PC-9 (cell line): ENCODE measurements around the gene SLC25A34. TPM values are rescaled to one million over a fixed set of nuclear protein-coding genes. Genes with fewer than 3 reads are reported as not detected.

Source experiments
- BruUV-seq: library from RNA; stranded (reverse); fragments of 400-500 nt; replicated peaks from 2 replicates; lab custom pipeline; 2021; lab: Mats Ljungman, UMichigan
- CTCF ChIA-PET: fragments of 300-600 bp; sonication (Branson Sonifier 250); formaldehyde crosslinking; loops from one replicate; lab custom pipeline; 2022; ENCODE audit warnings: antibody characterized with exemption; lab: Charles Lee
- POLR2A ChIA-PET: fragments of 300-600 bp; sonication (Branson Sonifier 250); formaldehyde crosslinking; loops from one replicate; lab custom pipeline; 2022; ENCODE audit warnings: antibody characterized with exemption; ENCODE audit not compliant: unreplicated experiment; lab: Charles Lee
- DNase-seq, 2 experiments: peaks; one replicate each; pipeline versions ENCODE4 v3.0.0 to v3.0.0-alpha.2; 2015 to 2022; ENCODE audit warnings: mixed read lengths in 1 of 2
- H2AFZ ChIP-seq: fragments of 200-600 bp; sonication (generic); 2 replicates; pipeline ENCODE4 v1.8.1; 2017; ENCODE audit warnings: antibody characterized with exemption
- H3F3A ChIP-seq: fragments of 200-600 bp; sonication (generic); 2 replicates; pipeline ENCODE4 v1.8.1; 2017; ENCODE audit warnings: antibody characterized with exemption, mild to moderate bottlenecking, low read depth; ENCODE audit not compliant: insufficient read depth
- H3K27ac ChIP-seq: fragments of 200-600 bp; sonication (generic); 2 replicates; pipeline ENCODE4 v1.6.1; 2016; ENCODE audit warnings: mixed run types
- H3K27me3 ChIP-seq: fragments of 200-600 bp; sonication (generic); 2 replicates; pipeline ENCODE4 v1.6.1; 2016; ENCODE audit warnings: low read depth, mixed run types; ENCODE audit not compliant: insufficient read depth
- H3K36me3 ChIP-seq: fragments of 200-600 bp; sonication (generic); 2 replicates; pipeline ENCODE4 v1.6.1; 2016; ENCODE audit warnings: low read depth, mixed run types
- H3K4me1 ChIP-seq: fragments of 200-600 bp; sonication (generic); replicated peaks from 2 replicates; pipeline ENCODE4 v1.6.1; 2016; ENCODE audit warnings: mixed run types; ENCODE audit not compliant: insufficient read depth
- H3K4me2 ChIP-seq: fragments of 200-600 bp; sonication (generic); 2 replicates; pipeline ENCODE4 v1.6.1; 2017; ENCODE audit warnings: mixed run types
- H3K4me3 ChIP-seq: fragments of 200-600 bp; sonication (generic); 2 replicates; pipeline ENCODE4 v1.6.1; 2016; ENCODE audit warnings: mixed run types
- H3K79me2 ChIP-seq: fragments of 200-600 bp; sonication (generic); 2 replicates; pipeline ENCODE4 v1.6.1; 2017; ENCODE audit warnings: low read depth, mixed run types
- H3K9me2 ChIP-seq: fragments of 200-600 bp; sonication (generic); 2 replicates; pipeline ENCODE4 v1.8.1; 2017; ENCODE audit warnings: mild to moderate bottlenecking; ENCODE audit not compliant: insufficient read depth
- H3K9me3 ChIP-seq: fragments of 200-600 bp; sonication (generic); 2 replicates; pipeline ENCODE4 v1.8.1; 2016; ENCODE audit warnings: low read depth; ENCODE audit not compliant: insufficient read depth
- H4K20me1 ChIP-seq: fragments of 200-600 bp; sonication (generic); 2 replicates; pipeline ENCODE4 v1.8.1; 2017; ENCODE audit not compliant: insufficient read depth
- CTCF ChIP-seq: fragments of 200-600 bp; sonication (generic); conservative IDR thresholded peaks from 2 replicates; pipeline ENCODE4 v1.6.1; 2017; ENCODE audit warnings: mixed run types, antibody characterized with exemption, mild to moderate bottlenecking, moderate library complexity
- EZH2 ChIP-seq: fragments of 200-600 bp; sonication (generic); IDR thresholded peaks from 2 replicates; pipeline ENCODE4 v1.8.0; 2017; ENCODE audit warnings: antibody characterized with exemption, low read depth
- intact Hi-C: fragments of 100-400 bp; cut with micrococcal nuclease; formaldehyde crosslinking; loops from one replicate; pipeline ENCODE4 v1.10.0; 2022; ENCODE audit not compliant: unreplicated experiment
- total RNA-seq: library from RNA; stranded (reverse); gene quantifications from 2 replicates; pipeline ENCODE4 v1.2.3, GENCODE V29; 2021

Gene SLC25A34
- total RNA-seq, 1 experiment from 2014 or later = 1.7 TPM

GRCh38 chr1:15691434-15692032 is 44.5 kb upstream of the SLC25A34 start:
- no peak for TF ChIP-seq CTCF
- no peak for TF ChIP-seq EZH2
- no peak overlapping the region for H3K4me2 ChIP-seq
- no peaks in the 10 kb centered on the region for H3K4me1 ChIP-seq
- no peak overlapping the region for H3K4me3 ChIP-seq
- no peak for DNase-seq
- no peaks in the 10 kb centered on the region for H3K9me2 ChIP-seq
- H4K20me1 ChIP-seq = no peaks in the 10 kb centered on the region
- H3K79me2 ChIP-seq = peaks cover 45% of the 10 kb centered on the region
- intact Hi-C loops = no loop called here
- H3K36me3 ChIP-seq = no peaks in the 10 kb centered on the region
- BruUV-seq = no TSS peak
- no peak overlapping the region for H2AFZ ChIP-seq
- no peak overlapping the region for H3K27ac ChIP-seq
- H3K27me3 ChIP-seq = no peaks in the 10 kb centered on the region
- H3F3A ChIP-seq = no peaks in the 10 kb centered on the region
- ChIA-PET CTCF (no interaction called here), POLR2A (interaction anchor here (0.6 kb wide), 1 partner anchor 56 kb away, joined by 3 read pairs; no protein-coding TSS in a partner anchor)
- no peaks in the 10 kb centered on the region for H3K9me3 ChIP-seq

GRCh38 chr1:15692121-15692682 is 43.9 kb upstream of the SLC25A34 start:
- H2AFZ ChIP-seq = no peak overlapping the region
- no peak overlapping the region for H3K4me2 ChIP-seq
- H3K27me3 ChIP-seq = no peaks in the 10 kb centered on the region
- intact Hi-C loops = no loop called here
- H3K9me2 ChIP-seq = no peaks in the 10 kb centered on the region
- CTCF ChIA-PET = no interaction called here
- no peak overlapping the region for H3K4me3 ChIP-seq
- no TSS peak for BruUV-seq
- no peaks in the 10 kb centered on the region for H4K20me1 ChIP-seq
- no peaks in the 10 kb centered on the region for H3F3A ChIP-seq
- POLR2A ChIA-PET = interaction anchor here (0.6 kb wide), 2 partner anchors 12 to 55 kb away, joined by 3 to 7 read pairs; no protein-coding TSS in a partner anchor
- no peak overlapping the region for H3K27ac ChIP-seq
- peaks cover 39% of the 10 kb centered on the region for H3K79me2 ChIP-seq
- no peaks in the 10 kb centered on the region for H3K4me1 ChIP-seq
- no peaks in the 10 kb centered on the region for H3K36me3 ChIP-seq
- TF ChIP-seq CTCF (no peak), EZH2 (no peak)
- DNase-seq = no peak
- no peaks in the 10 kb centered on the region for H3K9me3 ChIP-seq

GRCh38 chr1:15693371-15693770 is 42.7 kb upstream of the SLC25A34 start:
- Histone ChIP-seq H3K4me2 (no peak overlapping the region), H2AFZ (no peak overlapping the region), H3K36me3 (no peaks in the 10 kb centered on the region), H3K9me2 (no peaks in the 10 kb centered on the region), H3K4me1 (no peaks in the 10 kb centered on the region), H3K4me3 (no peak overlapping the region), H3K9me3 (no peaks in the 10 kb centered on the region), H3K27ac (no peak overlapping the region), H3K79me2 (peaks cover 27% of the 10 kb centered on the region; the same call in 1 of the 2 replicates), H3K27me3 (no peaks in the 10 kb centered on the region), H3F3A (no peaks in the 10 kb centered on the region), H4K20me1 (no peaks in the 10 kb centered on the region)
- no peak for DNase-seq
- ChIA-PET POLR2A (no interaction called here), CTCF (interaction anchor here (0.6 kb wide), 1 partner anchor 122 kb away, joined by 3 read pairs; no protein-coding TSS in a partner anchor)
- intact Hi-C loops = no loop called here
- BruUV-seq = no TSS peak
- no peak for TF ChIP-seq CTCF
- TF ChIP-seq EZH2 = no peak
